ENCODE results near the gene TRAK1.

TRAK1 gene

DNA sequence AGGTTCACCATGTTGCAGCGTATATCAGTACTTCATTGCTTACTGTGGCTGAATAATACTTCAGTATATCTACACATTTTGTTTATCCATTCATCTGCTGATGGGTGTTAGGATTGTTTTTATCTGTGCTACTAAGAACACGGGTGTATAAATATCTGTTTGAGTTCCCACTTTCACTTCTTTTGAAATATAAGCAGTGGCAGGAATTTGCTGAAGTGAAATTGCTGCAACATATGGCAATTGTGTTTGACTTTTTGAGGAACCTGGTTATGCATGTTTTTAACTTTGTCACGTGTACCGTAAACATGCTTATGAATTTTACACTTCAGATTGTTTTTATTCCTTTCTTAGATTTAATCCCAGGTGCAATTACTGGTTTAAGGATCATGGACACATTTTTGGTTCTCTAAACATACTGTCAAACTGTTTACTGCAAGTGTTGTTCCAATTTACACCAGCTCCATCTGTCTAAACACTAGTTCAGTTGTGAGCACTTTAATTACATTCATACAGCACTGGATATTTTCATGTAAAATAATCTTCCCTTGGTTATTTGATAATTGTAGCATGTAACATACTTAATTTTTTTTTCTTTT is 23.1 kb downstream of the TRAK1 start:
- no peak overlapping the region for H3K27ac ChIP-seq
- no peak overlapping the region for H3K9ac ChIP-seq
- no peaks in the 10 kb centered on the region for H3K36me3 ChIP-seq (ENCODE audit: control insufficient read depth, insufficient read depth, low read length)
- peaks cover 5% of the 10 kb centered on the region for H3K79me2 ChIP-seq
- H3K9me3 ChIP-seq (ENCODE audit: control insufficient read depth, low read length): no peaks in the 10 kb centered on the region
- no peak overlapping the region for H2AFZ ChIP-seq
- H3K4me3 ChIP-seq (ENCODE audit: low read depth, low read length): no peak overlapping the region
- no peaks in the 10 kb centered on the region for H3K27me3 ChIP-seq (ENCODE audit: control insufficient read depth, insufficient read depth, low read length)
- H3K4me1 ChIP-seq: peaks cover 4% of the 10 kb centered on the region
- H3K4me2 ChIP-seq (ENCODE audit: low read length): no peak overlapping the region
- TF ChIP-seq, protein P1, sequence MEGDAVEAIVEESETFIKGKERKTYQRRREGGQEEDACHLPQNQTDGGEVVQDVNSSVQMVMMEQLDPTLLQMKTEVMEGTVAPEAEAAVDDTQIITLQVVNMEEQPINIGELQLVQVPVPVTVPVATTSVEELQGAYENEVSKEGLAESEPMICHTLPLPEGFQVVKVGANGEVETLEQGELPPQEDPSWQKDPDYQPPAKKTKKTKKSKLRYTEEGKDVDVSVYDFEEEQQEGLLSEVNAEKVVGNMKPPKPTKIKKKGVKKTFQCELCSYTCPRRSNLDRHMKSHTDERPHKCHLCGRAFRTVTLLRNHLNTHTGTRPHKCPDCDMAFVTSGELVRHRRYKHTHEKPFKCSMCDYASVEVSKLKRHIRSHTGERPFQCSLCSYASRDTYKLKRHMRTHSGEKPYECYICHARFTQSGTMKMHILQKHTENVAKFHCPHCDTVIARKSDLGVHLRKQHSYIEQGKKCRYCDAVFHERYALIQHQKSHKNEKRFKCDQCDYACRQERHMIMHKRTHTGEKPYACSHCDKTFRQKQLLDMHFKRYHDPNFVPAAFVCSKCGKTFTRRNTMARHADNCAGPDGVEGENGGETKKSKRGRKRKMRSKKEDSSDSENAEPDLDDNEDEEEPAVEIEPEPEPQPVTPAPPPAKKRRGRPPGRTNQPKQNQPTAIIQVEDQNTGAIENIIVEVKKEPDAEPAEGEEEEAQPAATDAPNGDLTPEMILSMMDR (IDR thresholded peaks at IDR 0.05): no peak

DNA sequence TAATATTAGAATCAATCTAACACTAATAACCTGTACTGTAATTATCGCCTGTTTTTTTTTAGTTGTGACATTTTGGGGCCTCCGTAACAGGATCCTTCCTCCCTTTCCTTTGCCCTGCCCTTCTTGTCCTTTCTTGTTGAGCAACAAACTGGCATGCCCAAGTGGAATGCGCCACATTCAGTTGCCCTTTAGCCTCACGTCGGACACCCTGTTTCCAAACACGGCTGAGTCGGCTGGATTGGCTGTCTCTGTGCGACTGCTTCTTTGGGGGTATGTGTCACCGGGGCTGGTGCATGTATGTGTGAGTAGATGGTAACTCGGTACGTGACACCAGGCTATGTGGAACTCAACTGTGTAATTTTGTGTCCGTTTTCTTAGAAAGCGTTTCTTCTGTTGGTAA is 24.1 kb downstream of the TRAK1 start:
- Histone ChIP-seq H3K4me2 (ENCODE audit: low read length) (no peak overlapping the region), H3K4me3 (ENCODE audit: low read depth, low read length) (no peak overlapping the region), H3K27me3 (ENCODE audit: control insufficient read depth, insufficient read depth, low read length) (no peaks in the 10 kb centered on the region), H3K36me3 (ENCODE audit: control insufficient read depth, insufficient read depth, low read length) (no peaks in the 10 kb centered on the region), H3K4me1 (peaks cover 4% of the 10 kb centered on the region), H3K79me2 (peaks cover 8% of the 10 kb centered on the region), H3K9ac (no peak overlapping the region), H3K9me3 (ENCODE audit: control insufficient read depth, low read length) (no peaks in the 10 kb centered on the region), H2AFZ (no peak overlapping the region), H3K27ac (no peak overlapping the region)
- TF ChIP-seq, protein P1 (IDR thresholded peaks at IDR 0.05): no peak

DNA sequence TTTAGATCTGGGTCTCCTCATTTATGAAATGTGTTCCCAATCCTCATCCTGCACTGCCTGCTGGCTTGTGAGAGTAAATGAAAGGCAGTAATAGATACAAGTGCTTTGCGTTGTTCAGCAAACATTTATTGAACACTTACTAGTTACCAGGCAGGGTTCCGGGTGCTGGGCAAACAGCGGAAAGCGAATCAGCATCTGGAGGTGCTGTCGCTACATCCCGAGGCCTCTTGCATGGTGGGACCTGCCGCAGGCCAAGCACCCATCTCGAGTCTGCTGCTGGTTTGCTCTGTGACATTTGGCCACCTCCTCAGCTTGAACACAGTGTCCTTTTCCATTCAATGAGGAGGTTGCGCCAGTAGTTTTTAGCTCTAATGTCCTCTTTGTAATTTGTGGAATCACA is 24.8 kb downstream of the TRAK1 start:
- Histone ChIP-seq H3K27ac (no peak overlapping the region), H3K79me2 (peaks cover 14% of the 10 kb centered on the region), H2AFZ (no peak overlapping the region), H3K4me2 (ENCODE audit: low read length) (no peak overlapping the region), H3K9ac (no peak overlapping the region), H3K36me3 (ENCODE audit: control insufficient read depth, insufficient read depth, low read length) (no peaks in the 10 kb centered on the region), H3K4me1 (peaks cover 4% of the 10 kb centered on the region), H3K9me3 (ENCODE audit: control insufficient read depth, low read length) (no peaks in the 10 kb centered on the region), H3K4me3 (ENCODE audit: low read depth, low read length) (no peak overlapping the region), H3K27me3 (ENCODE audit: control insufficient read depth, insufficient read depth, low read length) (no peaks in the 10 kb centered on the region)
- TF ChIP-seq, protein P1 (IDR thresholded peaks at IDR 0.05): no peak

DNA sequence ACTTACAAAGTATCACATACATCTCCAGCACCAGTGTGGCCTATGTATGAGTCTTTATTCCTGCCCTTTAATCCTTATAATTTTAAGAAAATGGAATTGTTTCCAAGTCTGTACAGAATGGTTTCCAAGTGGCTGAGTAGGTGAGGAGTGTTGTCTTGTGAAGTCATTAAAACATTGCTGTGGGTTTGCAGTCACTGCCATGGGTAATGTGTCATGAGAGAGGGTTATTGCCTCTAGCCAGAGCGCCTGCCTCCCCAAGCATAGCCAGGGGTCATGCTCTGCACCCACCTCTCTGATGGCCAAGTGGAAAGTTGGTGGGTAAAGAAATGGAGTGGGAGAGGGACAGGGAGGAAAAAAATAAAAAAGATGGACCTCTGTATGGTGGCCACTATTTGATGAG is 25.3 kb downstream of the TRAK1 start:
- H3K79me2 ChIP-seq: peaks cover 14% of the 10 kb centered on the region
- H3K36me3 ChIP-seq (ENCODE audit: control insufficient read depth, insufficient read depth, low read length): no peaks in the 10 kb centered on the region
- no peaks in the 10 kb centered on the region for H3K27me3 ChIP-seq (ENCODE audit: control insufficient read depth, insufficient read depth, low read length)
- H3K9me3 ChIP-seq (ENCODE audit: control insufficient read depth, low read length): no peaks in the 10 kb centered on the region
- H3K4me1 ChIP-seq: peaks cover 4% of the 10 kb centered on the region
- H3K4me3 ChIP-seq (ENCODE audit: low read depth, low read length): no peak overlapping the region
- TF ChIP-seq, protein P1 (IDR thresholded peaks at IDR 0.05): no peak
- no peak overlapping the region for H3K9ac ChIP-seq
- H2AFZ ChIP-seq: no peak overlapping the region
- H3K4me2 ChIP-seq (ENCODE audit: low read length): no peak overlapping the region
- H3K27ac ChIP-seq: no peak overlapping the region

All from parathyroid adenoma (tissue), 2 donors.